NCI-H1092 (cell line): ENCODE results near the gene TMEM145.

Source experiments
- DNase-seq: peaks from one replicate; lab custom pipeline; 2025; lab: John Stamatoyannopoulos, UW

Gene TMEM145

GRCh38 chr19:42363614-42364346 is 50.7 kb downstream of the TMEM145 start:
- DNase-seq: no peak

GRCh38 chr19:42366673-42367072 is 53.6 kb downstream of the TMEM145 start:
- no peak for DNase-seq

- DNase-seq: no peak
Observed at GRCh38 chr19:42367929-42368328, 54.8 kb downstream of the TMEM145 start.

DNA sequence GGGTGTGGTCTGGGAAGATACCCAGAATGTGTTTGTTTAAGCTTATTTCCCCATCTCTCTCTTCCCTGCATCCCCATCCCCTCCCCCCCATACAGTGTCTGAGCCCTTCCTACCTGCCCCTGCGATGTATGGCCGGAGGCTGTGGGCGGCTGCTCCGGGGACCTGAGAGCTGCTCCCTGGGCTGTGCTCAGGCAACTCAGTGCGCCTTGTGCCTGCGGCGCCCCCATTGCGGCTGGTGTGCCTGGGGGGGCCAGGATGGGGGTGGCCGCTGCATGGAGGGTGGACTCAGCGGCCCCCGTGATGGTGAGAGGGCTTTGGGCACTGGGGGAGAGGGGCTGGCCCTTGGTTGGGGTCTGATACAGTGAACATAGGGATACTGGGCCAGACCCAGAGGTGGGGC is 55.3 kb downstream of the TMEM145 start:
- no peak for DNase-seq

DNA sequence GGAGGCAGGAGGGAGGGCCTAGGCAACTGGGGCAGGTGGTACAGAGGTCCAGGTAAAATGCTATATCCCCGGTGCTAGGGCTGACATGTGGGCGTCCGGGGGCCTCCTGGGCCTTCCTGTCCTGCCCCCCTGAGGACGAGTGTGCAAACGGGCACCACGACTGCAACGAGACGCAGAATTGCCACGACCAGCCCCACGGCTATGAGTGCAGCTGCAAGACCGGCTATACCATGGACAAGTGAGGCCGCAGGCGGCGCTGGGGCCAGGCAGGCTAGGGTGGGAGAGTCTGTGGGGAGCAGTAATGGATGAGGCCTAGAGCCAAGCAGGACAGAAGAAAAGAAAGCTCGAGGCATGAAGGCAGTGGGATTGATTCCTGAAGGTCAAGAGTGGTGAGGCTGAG is 55.7 kb downstream of the TMEM145 start:
- DNase-seq: no peak

- no peak for DNase-seq
Observed at GRCh38 chr19:42369433-42370067, 56.4 kb downstream of the TMEM145 start.

DNA sequence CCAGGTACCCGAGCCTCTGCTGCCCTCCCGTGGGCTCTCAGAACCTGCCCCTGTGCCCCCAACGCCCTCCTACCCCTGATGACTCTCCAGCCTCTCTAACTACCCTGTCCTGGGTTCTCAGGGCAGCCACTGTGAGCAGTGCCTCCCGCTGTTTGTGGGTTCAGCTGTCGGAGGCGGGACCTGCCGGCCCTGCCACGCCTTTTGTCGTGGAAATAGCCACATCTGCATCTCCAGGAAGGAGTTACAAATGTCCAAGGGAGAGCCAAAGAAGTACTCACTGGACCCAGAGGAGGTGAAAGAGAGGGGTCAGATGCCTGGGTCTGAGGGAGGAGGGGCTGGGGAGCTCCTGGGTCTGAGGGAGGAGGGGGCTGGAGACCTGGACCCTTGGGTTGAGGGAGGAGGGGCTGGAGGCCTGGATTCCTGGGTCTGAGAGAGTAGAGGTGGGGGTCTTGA is 57.0 kb downstream of the TMEM145 start:
- no peak for DNase-seq

GRCh38 chr19:42370626-42371175 is 57.6 kb downstream of the TMEM145 start:
- no peak for DNase-seq
